Measurements from ENCODE around the gene TNFAIP1. TPM values are rescaled to one million over a fixed set of nuclear protein-coding genes. Genes with fewer than 3 reads are reported as not detected.

TNFAIP1 gene
- polyA plus RNA-seq, 2 of the 4 experiments (the other 2 are of a cell fraction): 38.8 to 68.3 TPM

DNA sequence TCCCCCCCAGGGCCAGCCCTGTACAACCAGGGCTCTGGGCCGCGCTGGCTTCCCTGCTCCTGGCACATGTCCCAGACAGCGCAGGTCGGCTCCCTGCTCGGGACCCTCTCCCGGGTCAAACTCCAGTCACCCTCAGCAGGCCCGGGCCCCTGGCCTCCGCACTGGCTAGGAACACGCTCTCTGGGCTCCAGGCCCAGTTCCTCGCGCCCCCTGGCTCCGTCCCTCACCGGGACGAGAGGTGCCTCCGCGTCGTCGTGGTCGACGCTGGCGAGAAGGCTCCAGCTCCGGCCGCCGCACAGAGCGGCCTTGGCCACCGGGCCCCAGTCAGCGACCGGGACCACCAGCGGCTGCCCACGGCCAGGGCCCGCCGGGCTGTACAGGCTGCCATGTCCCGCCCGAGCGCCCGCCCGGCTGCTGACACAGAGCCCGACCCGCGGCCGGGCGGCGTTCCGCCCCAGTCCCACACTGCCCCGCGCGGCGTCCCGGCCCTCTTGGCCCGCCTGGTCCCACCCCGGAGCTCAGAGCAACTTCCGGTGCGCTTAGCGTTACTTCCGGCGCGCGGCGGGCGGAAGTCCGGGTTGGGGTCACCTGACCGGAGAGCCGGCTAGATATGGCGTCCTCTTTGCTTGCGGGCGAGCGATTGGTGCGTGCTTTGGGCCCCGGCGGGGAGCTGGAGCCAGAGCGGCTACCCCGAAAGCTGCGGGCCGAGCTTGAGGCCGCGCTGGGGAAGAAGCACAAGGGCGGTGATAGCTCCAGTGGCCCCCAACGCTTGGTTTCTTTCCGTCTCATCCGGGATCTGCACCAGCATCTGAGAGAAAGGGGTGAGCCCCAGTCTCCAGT lies 21.7 kb downstream of the TNFAIP1 start, which contains the start of gene POLDIP2 (continued):
- TF ChIP-seq PBX3 (IDR thresholded peaks at IDR 0.05): no peak
- TF ChIP-seq RARB (CRISPR knock-in tag; IDR thresholded peaks at IDR 0.05): no peak
- TF ChIP-seq HOXB13 (CRISPR knock-in tag; IDR thresholded peaks at IDR 0.05; ENCODE audit: low read depth): no peak
- peak; percentile 95; the same call in 1 of the 2 replicates for TF ChIP-seq HDAC2 (IDR thresholded peaks at IDR 0.05)
- no peak for TF ChIP-seq HOXB5 (CRISPR knock-in tag; IDR thresholded peaks at IDR 0.05)
- TF ChIP-seq EP300 (IDR thresholded peaks at IDR 0.05): peak in 1 of 2 experiments; percentile 30; a peak in 1 of 5 replicates
- TF ChIP-seq ZFP36 (IDR thresholded peaks at IDR 0.05; ENCODE audit: borderline replicate concordance, partially characterized antibody): no peak
- TF ChIP-seq TP53 (CRISPR knock-in tag; IDR thresholded peaks at IDR 0.05): no peak
- TF ChIP-seq, protein P1, sequence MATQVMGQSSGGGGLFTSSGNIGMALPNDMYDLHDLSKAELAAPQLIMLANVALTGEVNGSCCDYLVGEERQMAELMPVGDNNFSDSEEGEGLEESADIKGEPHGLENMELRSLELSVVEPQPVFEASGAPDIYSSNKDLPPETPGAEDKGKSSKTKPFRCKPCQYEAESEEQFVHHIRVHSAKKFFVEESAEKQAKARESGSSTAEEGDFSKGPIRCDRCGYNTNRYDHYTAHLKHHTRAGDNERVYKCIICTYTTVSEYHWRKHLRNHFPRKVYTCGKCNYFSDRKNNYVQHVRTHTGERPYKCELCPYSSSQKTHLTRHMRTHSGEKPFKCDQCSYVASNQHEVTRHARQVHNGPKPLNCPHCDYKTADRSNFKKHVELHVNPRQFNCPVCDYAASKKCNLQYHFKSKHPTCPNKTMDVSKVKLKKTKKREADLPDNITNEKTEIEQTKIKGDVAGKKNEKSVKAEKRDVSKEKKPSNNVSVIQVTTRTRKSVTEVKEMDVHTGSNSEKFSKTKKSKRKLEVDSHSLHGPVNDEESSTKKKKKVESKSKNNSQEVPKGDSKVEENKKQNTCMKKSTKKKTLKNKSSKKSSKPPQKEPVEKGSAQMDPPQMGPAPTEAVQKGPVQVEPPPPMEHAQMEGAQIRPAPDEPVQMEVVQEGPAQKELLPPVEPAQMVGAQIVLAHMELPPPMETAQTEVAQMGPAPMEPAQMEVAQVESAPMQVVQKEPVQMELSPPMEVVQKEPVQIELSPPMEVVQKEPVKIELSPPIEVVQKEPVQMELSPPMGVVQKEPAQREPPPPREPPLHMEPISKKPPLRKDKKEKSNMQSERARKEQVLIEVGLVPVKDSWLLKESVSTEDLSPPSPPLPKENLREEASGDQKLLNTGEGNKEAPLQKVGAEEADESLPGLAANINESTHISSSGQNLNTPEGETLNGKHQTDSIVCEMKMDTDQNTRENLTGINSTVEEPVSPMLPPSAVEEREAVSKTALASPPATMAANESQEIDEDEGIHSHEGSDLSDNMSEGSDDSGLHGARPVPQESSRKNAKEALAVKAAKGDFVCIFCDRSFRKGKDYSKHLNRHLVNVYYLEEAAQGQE (IDR thresholded peaks at IDR 0.05): no peak
- TF ChIP-seq MAX (IDR thresholded peaks at IDR 0.05): peak; percentile 70
- no peak for TF ChIP-seq JUNB (IDR thresholded peaks at IDR 0.05)
- no peak; the same call in none of the 2 replicates for TF ChIP-seq RFX5 (IDR thresholded peaks at IDR 0.05)
- peak; percentile 93 for TF ChIP-seq POLR2A (IDR thresholded peaks at IDR 0.05; ENCODE audit: low read length)
- TF ChIP-seq, protein P2, sequence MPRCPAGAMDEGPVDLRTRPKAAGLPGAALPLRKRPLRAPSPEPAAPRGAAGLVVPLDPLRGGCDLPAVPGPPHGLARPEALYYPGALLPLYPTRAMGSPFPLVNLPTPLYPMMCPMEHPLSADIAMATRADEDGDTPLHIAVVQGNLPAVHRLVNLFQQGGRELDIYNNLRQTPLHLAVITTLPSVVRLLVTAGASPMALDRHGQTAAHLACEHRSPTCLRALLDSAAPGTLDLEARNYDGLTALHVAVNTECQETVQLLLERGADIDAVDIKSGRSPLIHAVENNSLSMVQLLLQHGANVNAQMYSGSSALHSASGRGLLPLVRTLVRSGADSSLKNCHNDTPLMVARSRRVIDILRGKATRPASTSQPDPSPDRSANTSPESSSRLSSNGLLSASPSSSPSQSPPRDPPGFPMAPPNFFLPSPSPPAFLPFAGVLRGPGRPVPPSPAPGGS (IDR thresholded peaks at IDR 0.05): peak; percentile 94; the same call in 2 of the 3 replicates
- no peak for TF ChIP-seq CHD2 (IDR thresholded peaks at IDR 0.05; ENCODE audit: low read length, partially characterized antibody)
- TF ChIP-seq CHD4 (IDR thresholded peaks at IDR 0.05; ENCODE audit: borderline replicate concordance): no peak
- no peak for TF ChIP-seq EHF (CRISPR knock-in tag; IDR thresholded peaks at IDR 0.05)
- no peak for TF ChIP-seq CBX2 (IDR thresholded peaks at IDR 0.05; ENCODE audit: borderline replicate concordance, low read depth)
- TF ChIP-seq SMC3 (IDR thresholded peaks at IDR 0.05): peak; percentile 39; the same call in 1 of the 3 replicates
- no peak for TF ChIP-seq EHMT2 (IDR thresholded peaks at IDR 0.05; ENCODE audit: low read depth)
- TF ChIP-seq ATOH8 (CRISPR knock-in tag; IDR thresholded peaks at IDR 0.05; ENCODE audit: low read depth): no peak
- no peak for TF ChIP-seq MAZ (IDR thresholded peaks at IDR 0.05; ENCODE audit: borderline replicate concordance, low read depth, low read length)
- peak in 1 of 2 experiments; percentile 51; a peak in 3 of 5 replicates for TF ChIP-seq RAD21 (conservative IDR thresholded peaks at IDR 0.05 in 1 of 2, IDR thresholded peaks at IDR 0.05 in 1 of 2)
- no peak for TF ChIP-seq ZSCAN20 (CRISPR knock-in tag; IDR thresholded peaks at IDR 0.05)
- TF ChIP-seq, protein P3, sequence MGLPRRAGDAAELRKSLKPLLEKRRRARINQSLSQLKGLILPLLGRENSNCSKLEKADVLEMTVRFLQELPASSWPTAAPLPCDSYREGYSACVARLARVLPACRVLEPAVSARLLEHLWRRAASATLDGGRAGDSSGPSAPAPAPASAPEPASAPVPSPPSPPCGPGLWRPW (IDR thresholded peaks at IDR 0.05): no peak
- no peak for TF ChIP-seq NR3C1 (IDR thresholded peaks at IDR 0.05)
- TF ChIP-seq, protein P4, sequence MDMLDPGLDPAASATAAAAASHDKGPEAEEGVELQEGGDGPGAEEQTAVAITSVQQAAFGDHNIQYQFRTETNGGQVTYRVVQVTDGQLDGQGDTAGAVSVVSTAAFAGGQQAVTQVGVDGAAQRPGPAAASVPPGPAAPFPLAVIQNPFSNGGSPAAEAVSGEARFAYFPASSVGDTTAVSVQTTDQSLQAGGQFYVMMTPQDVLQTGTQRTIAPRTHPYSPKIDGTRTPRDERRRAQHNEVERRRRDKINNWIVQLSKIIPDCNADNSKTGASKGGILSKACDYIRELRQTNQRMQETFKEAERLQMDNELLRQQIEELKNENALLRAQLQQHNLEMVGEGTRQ (IDR thresholded peaks at IDR 0.05): peak; percentile 92
